Endodermal cell (in vitro differentiated cells): Measurements from ENCODE around the gene PTPRT. TPM values are rescaled to one million over a fixed set of nuclear protein-coding genes. Genes with fewer than 3 reads are reported as not detected.
A peak's percentile ranks its signal among the peaks of the same experiment; 100 is the strongest.

Experiments
- DNase-seq: peaks from one replicate; pipeline ENCODE4 v3.0.0-alpha.2; 2017
- H3K27ac ChIP-seq: 2 replicates; pipeline ENCODE4 v1.5.1; 2013; ENCODE audit warnings: mild to moderate bottlenecking, low read depth, low read length, moderate library complexity
- H3K27me3 ChIP-seq: 2 replicates; pipeline ENCODE4 v1.6.1; 2013; ENCODE audit warnings: mild to moderate bottlenecking, low read length, moderate library complexity; ENCODE audit not compliant: insufficient read depth, control insufficient read depth, poor library complexity, severe bottlenecking
- H3K36me3 ChIP-seq: 2 replicates; pipeline ENCODE4 v1.7.0; 2013; ENCODE audit warnings: mild to moderate bottlenecking, low read length, moderate library complexity; ENCODE audit not compliant: control insufficient read depth, insufficient read depth
- H3K4me1 ChIP-seq: one replicate; pipeline ENCODE4 v1.7.0; 2013; ENCODE audit warnings: low read length; ENCODE audit not compliant: control insufficient read depth, insufficient read depth
- H3K4me3 ChIP-seq: 2 replicates; pipeline ENCODE4 v1.5.1; 2013; ENCODE audit warnings: mild to moderate bottlenecking, low read length, moderate library complexity
- H3K9ac ChIP-seq: 2 replicates; pipeline ENCODE4 v1.6.1; 2013; ENCODE audit warnings: mild to moderate bottlenecking, low read length, moderate library complexity; ENCODE audit not compliant: poor library complexity, severe bottlenecking; ENCODE audit errors: extremely low read depth
- H3K9me3 ChIP-seq: 2 replicates; pipeline ENCODE4 v1.6.1; 2013; ENCODE audit warnings: mild to moderate bottlenecking, low read length, moderate library complexity; ENCODE audit not compliant: control insufficient read depth
- H3K27ac Mint-ChIP-seq: 2 replicates; pipeline ENCODE4 v1.8.0; 2020; ENCODE audit warnings: mixed read lengths
- H3K27me3 Mint-ChIP-seq: 2 replicates; pipeline ENCODE4 v1.8.0; 2021; ENCODE audit warnings: mild to moderate bottlenecking, mixed read lengths; ENCODE audit not compliant: insufficient read depth
- H3K36me3 Mint-ChIP-seq: 2 replicates; pipeline ENCODE4 v1.8.0; 2020; ENCODE audit warnings: low read depth, mixed read lengths
- H3K4me1 Mint-ChIP-seq: 2 replicates; pipeline ENCODE4 v1.8.0; 2020; ENCODE audit warnings: mixed read lengths
- H3K4me3 Mint-ChIP-seq: 2 replicates; pipeline ENCODE4 v1.8.0; 2020; ENCODE audit warnings: mild to moderate bottlenecking, moderate library complexity, mixed read lengths
- H3K9me3 Mint-ChIP-seq: 2 replicates; pipeline ENCODE4 v1.8.0; 2020; ENCODE audit warnings: mild to moderate bottlenecking, mixed read lengths
- CTCF ChIP-seq: fragments of 200-600 bp; sonication (generic); conservative IDR thresholded peaks from 2 replicates; pipeline ENCODE4 v1.5.0; 2021; ENCODE audit warnings: antibody characterized with exemption, mild to moderate bottlenecking
- WGBS, 2 experiments: methylation state at CpG; one replicate each; pipeline versions ENCODE4 v1.1.5 to v1.1.7; 2013; ENCODE audit warnings: missing lambda C conversion rate in 2 of 2, mixed read lengths in 1 of 2; ENCODE audit not compliant: insufficient coverage in 1 of 2, insufficient read length in 1 of 2; 5-methylcytosine and 5-hydroxymethylcytosine counted together
- total RNA-seq, 2 donors: library from RNA; stranded (reverse); fragmentation: NEBNext Ultra II Directional in 1 of 2; extraction: Animal tissue kit (Norgen Biotek cat#: 25700) in 1 of 2; gene quantifications; 2 replicates in 1 of 2; 3 replicates in 1 of 2; pipeline ENCODE4 v1.2.1, GENCODE V29; 2021

PTPRT gene
- total RNA-seq, 2 donors from 2014 or later = 2.3 to 2.7 TPM

- H3K36me3 Mint-ChIP-seq = peaks cover 1% of the 10 kb centered on the region
- TF ChIP-seq CTCF = no peak
- no peak overlapping the region for H3K4me3 Mint-ChIP-seq
- 47% methylated on average over 2 of the region's 2 CpGs; no CpG with 5 or more reads in 1 of the 2 experiments for WGBS, 2 experiments
- peaks cover 36% of the 10 kb centered on the region for H3K4me1 Mint-ChIP-seq
- no peak overlapping the region for H3K27ac ChIP-seq
- H3K36me3 ChIP-seq = no peaks in the 10 kb centered on the region
- peak overlapping the region; percentile 44 for H3K4me3 ChIP-seq
- no peaks in the 10 kb centered on the region for H3K27me3 ChIP-seq
- DNase-seq = no peak
- no peaks in the 10 kb centered on the region for H3K9me3 Mint-ChIP-seq
- H3K27ac Mint-ChIP-seq = no peak overlapping the region
- H3K9me3 ChIP-seq = peaks cover 25% of the 10 kb centered on the region
- H3K9ac ChIP-seq = no peak overlapping the region
- H3K4me1 ChIP-seq = no peaks in the 10 kb centered on the region
- peaks cover 32% of the 10 kb centered on the region for H3K27me3 Mint-ChIP-seq
Observed at GRCh38 chr20:42656130-42656529, 533.6 kb downstream of the PTPRT start.

- H3K27me3 Mint-ChIP-seq = peaks cover 30% of the 10 kb centered on the region
- Histone ChIP-seq H3K27me3 (no peaks in the 10 kb centered on the region), H3K4me3 (no peak overlapping the region), H3K4me1 (no peaks in the 10 kb centered on the region), H3K27ac (no peak overlapping the region), H3K9ac (no peak overlapping the region), H3K36me3 (no peaks in the 10 kb centered on the region), H3K9me3 (peaks cover 31% of the 10 kb centered on the region)
- DNase-seq = no peak
- no peak overlapping the region for H3K27ac Mint-ChIP-seq
- H3K9me3 Mint-ChIP-seq = peaks cover 2% of the 10 kb centered on the region
- H3K4me1 Mint-ChIP-seq = peaks cover 38% of the 10 kb centered on the region
- H3K36me3 Mint-ChIP-seq = peaks cover under 1% of the 10 kb centered on the region
- TF ChIP-seq CTCF = no peak
- no peak overlapping the region for H3K4me3 Mint-ChIP-seq
- 78 to 100% methylated on average over 1 to 2 of the region's 2 CpGs for WGBS, 2 experiments
Observed at GRCh38 chr20:42652266-42652665, 537.4 kb downstream of the PTPRT start.

- H3K27me3 Mint-ChIP-seq = peaks cover 30% of the 10 kb centered on the region
Observed at GRCh38 chr20:42650191-42650746, 539.4 kb downstream of the PTPRT start.

More at GRCh38 chr20:42650191-42650746, 539.4 kb downstream of the PTPRT start:
- H3K9me3 ChIP-seq = peaks cover 28% of the 10 kb centered on the region
- TF ChIP-seq CTCF = no peak
- H3K4me1 ChIP-seq = no peaks in the 10 kb centered on the region
- DNase-seq = no peak
- Mint-ChIP-seq H3K4me3 (no peak overlapping the region), H3K27ac (no peak overlapping the region), H3K36me3 (no peaks in the 10 kb centered on the region), H3K4me1 (peaks cover 25% of the 10 kb centered on the region), H3K9me3 (peaks cover 2% of the 10 kb centered on the region)
- H3K4me3 ChIP-seq = no peak overlapping the region
- no peak overlapping the region for H3K27ac ChIP-seq
- no peaks in the 10 kb centered on the region for H3K36me3 ChIP-seq
- no peak overlapping the region for H3K9ac ChIP-seq
- no peaks in the 10 kb centered on the region for H3K27me3 ChIP-seq
